ENCODE measurements around the gene DYRK1A.

DYRK1A gene

GRCh38 chr21:37563641-37564340 lies 197.2 kb downstream of the DYRK1A start:
- Histone ChIP-seq H2AFZ (peak overlapping the region; percentile 90), H3K4me3 (ENCODE audit: low read depth, low read length) (peak overlapping the region; percentile 61), H3K9me3 (ENCODE audit: control insufficient read depth, low read length) (no peaks in the 10 kb centered on the region), H3K79me2 (no peaks in the 10 kb centered on the region), H3K4me1 (no peaks in the 10 kb centered on the region), H3K36me3 (ENCODE audit: control insufficient read depth, insufficient read depth, low read length) (no peaks in the 10 kb centered on the region), H3K27ac (peak overlapping the region; percentile 39), H3K4me2 (ENCODE audit: low read length) (peak overlapping the region; percentile 84), H3K27me3 (ENCODE audit: control insufficient read depth, insufficient read depth, low read length) (no peaks in the 10 kb centered on the region), H3K9ac (no peak overlapping the region)
- TF ChIP-seq CTCF (IDR thresholded peaks at IDR 0.05), result no peak

GRCh38 chr21:37564341-37564923 lies 197.9 kb downstream of the DYRK1A start:
- peak overlapping the region; percentile 90 for H2AFZ ChIP-seq
- H3K9ac ChIP-seq, result no peak overlapping the region
- TF ChIP-seq CTCF (IDR thresholded peaks at IDR 0.05), result no peak
- H3K4me2 ChIP-seq (ENCODE audit: low read length), result peak overlapping the region; percentile 84
- H3K4me3 ChIP-seq (ENCODE audit: low read depth, low read length), result peak overlapping the region; percentile 61
- no peaks in the 10 kb centered on the region for H3K36me3 ChIP-seq (ENCODE audit: control insufficient read depth, insufficient read depth, low read length)
- H3K27me3 ChIP-seq (ENCODE audit: control insufficient read depth, insufficient read depth, low read length), result no peaks in the 10 kb centered on the region
- H3K79me2 ChIP-seq, result no peaks in the 10 kb centered on the region
- H3K27ac ChIP-seq, result peak overlapping the region; percentile 31
- no peaks in the 10 kb centered on the region for H3K9me3 ChIP-seq (ENCODE audit: control insufficient read depth, low read length)
- H3K4me1 ChIP-seq, result no peaks in the 10 kb centered on the region

- Histone ChIP-seq H3K27ac (no peak overlapping the region), H3K4me2 (ENCODE audit: low read length) (no peak overlapping the region), H3K4me1 (no peaks in the 10 kb centered on the region), H3K9ac (no peak overlapping the region), H3K4me3 (ENCODE audit: low read depth, low read length) (no peak overlapping the region), H3K79me2 (no peaks in the 10 kb centered on the region), H3K27me3 (ENCODE audit: control insufficient read depth, insufficient read depth, low read length) (no peaks in the 10 kb centered on the region), H2AFZ (no peak overlapping the region), H3K36me3 (ENCODE audit: control insufficient read depth, insufficient read depth, low read length) (no peaks in the 10 kb centered on the region), H3K9me3 (ENCODE audit: control insufficient read depth, low read length) (no peaks in the 10 kb centered on the region)
- TF ChIP-seq CTCF (IDR thresholded peaks at IDR 0.05), result no peak
Observed at GRCh38 chr21:37564924-37565529, 198.5 kb downstream of the DYRK1A start.

GRCh38 chr21:37565530-37566223 lies 199.1 kb downstream of the DYRK1A start:
- Histone ChIP-seq H3K27ac (no peak overlapping the region), H3K9ac (no peak overlapping the region), H3K9me3 (ENCODE audit: control insufficient read depth, low read length) (no peaks in the 10 kb centered on the region), H3K4me2 (ENCODE audit: low read length) (no peak overlapping the region), H3K27me3 (ENCODE audit: control insufficient read depth, insufficient read depth, low read length) (no peaks in the 10 kb centered on the region), H2AFZ (no peak overlapping the region), H3K79me2 (no peaks in the 10 kb centered on the region), H3K4me1 (no peaks in the 10 kb centered on the region), H3K36me3 (ENCODE audit: control insufficient read depth, insufficient read depth, low read length) (no peaks in the 10 kb centered on the region), H3K4me3 (ENCODE audit: low read depth, low read length) (no peak overlapping the region)
- no peak for TF ChIP-seq CTCF (IDR thresholded peaks at IDR 0.05)

Data from parathyroid adenoma (tissue), 2 donors.